ENCODE measurements around the gene PIGH. TPM values are rescaled to one million over a fixed set of nuclear protein-coding genes. Genes with fewer than 3 reads are reported as not detected.
A peak's percentile ranks its signal among the peaks of the same experiment; 100 is the strongest.

PIGH gene
- total RNA-seq, 4 donors from 2014 or later = 43.0 to 103 (median 63.1) TPM

- H3K27me3 ChIP-seq = no peaks in the 10 kb centered on the region
- no peak for DNase-seq
- peak overlapping the region; percentile 57 to 76 (median 69) for H3K27ac ChIP-seq
- peaks cover 3 to 22% of the 10 kb centered on the region in 2 donors for H3K4me1 ChIP-seq
- TF ChIP-seq POLR2A (IDR thresholded peaks at IDR 0.05) = no peak
- no peak for TF ChIP-seq CTCF (IDR thresholded peaks at IDR 0.05)
- peaks cover 13 to 30% of the 10 kb centered on the region in 2 donors for H3K36me3 ChIP-seq
- H3K9me3 ChIP-seq = no peaks in the 10 kb centered on the region
- WGBS, 2 donors = 29 to 35% methylated on average over 1 of the region's 1 CpG
- intact Hi-C loops (cut with DNase I) = no loop called here
- H3K4me3 ChIP-seq (replicated peaks in 1 of 3) = no peak overlapping the region
Measured at GRCh38 chr14:67643713-67644112, 43.6 kb upstream of the PIGH start.

- TF ChIP-seq CTCF (IDR thresholded peaks at IDR 0.05) (no peak), POLR2A (IDR thresholded peaks at IDR 0.05) (no peak)
- H3K27ac ChIP-seq = no peak overlapping the region
- intact Hi-C loops (cut with DNase I) = no loop called here
Measured at GRCh38 chr14:67641902-67642749, 42.1 kb upstream of the PIGH start.

GRCh38 chr14:67641480-67641879 is 41.4 kb upstream of the PIGH start:
- intact Hi-C loops (cut with DNase I) = no loop called here

More at GRCh38 chr14:67641902-67642749, 42.1 kb upstream of the PIGH start:
- no peaks in the 10 kb centered on the region for H3K9me3 ChIP-seq
- peaks cover 9 to 15% of the 10 kb centered on the region in 2 donors for H3K36me3 ChIP-seq
- peaks cover 12 to 38% of the 10 kb centered on the region in 2 donors for H3K4me1 ChIP-seq
- no peak for DNase-seq
- 90 to 95% methylated on average over 5 of the region's 5 CpGs for WGBS, 2 donors
- no peak overlapping the region for H3K4me3 ChIP-seq (replicated peaks in 1 of 3)
- no peaks in the 10 kb centered on the region for H3K27me3 ChIP-seq

GRCh38 chr14:67638642-67639041 is 38.6 kb upstream of the PIGH start:
- no peak for TF ChIP-seq POLR2A (IDR thresholded peaks at IDR 0.05)
- TF ChIP-seq CTCF (IDR thresholded peaks at IDR 0.05) = no peak
- intact Hi-C loops (cut with DNase I) = no loop called here
- Histone ChIP-seq H3K27ac (peak overlapping the region; percentile 81 to 94 (median 89)), H3K27me3 (no peaks in the 10 kb centered on the region), H3K9me3 (no peaks in the 10 kb centered on the region), H3K36me3 (no peaks in the 10 kb centered on the region), H3K4me1 (peaks cover 26 to 52% of the 10 kb centered on the region in 2 donors), H3K4me3 (replicated peaks in 1 of 3) (no peak overlapping the region)
- no peak for DNase-seq
- 97% methylated on average over 3 of the region's 3 CpGs for WGBS, 2 donors

More at GRCh38 chr14:67641480-67641879, 41.4 kb upstream of the PIGH start:
- Histone ChIP-seq H3K4me3 (replicated peaks in 1 of 3) (no peak overlapping the region), H3K27ac (no peak overlapping the region), H3K4me1 (peaks cover 18 to 43% of the 10 kb centered on the region in 2 donors), H3K36me3 (peaks cover 3 to 8% of the 10 kb centered on the region in 2 donors), H3K9me3 (no peaks in the 10 kb centered on the region), H3K27me3 (no peaks in the 10 kb centered on the region)
- 97 to 100% methylated on average over 1 of the region's 1 CpG for WGBS, 2 donors
- no peak for TF ChIP-seq POLR2A (IDR thresholded peaks at IDR 0.05)
- DNase-seq = no peak

GRCh38 chr14:67636361-67636919 is 36.4 kb upstream of the PIGH start:
- Histone ChIP-seq H3K4me1 (peaks cover 26 to 48% of the 10 kb centered on the region in 2 donors), H3K27me3 (no peaks in the 10 kb centered on the region), H3K9me3 (no peaks in the 10 kb centered on the region), H3K27ac (peak overlapping the region; percentile 81 to 94 (median 89)), H3K36me3 (no peaks in the 10 kb centered on the region), H3K4me3 (replicated peaks in 1 of 3) (no peak overlapping the region)
- WGBS, 2 donors = 38% methylated on average over 3 of the region's 3 CpGs
- TF ChIP-seq CTCF (IDR thresholded peaks at IDR 0.05) (no peak), POLR2A (IDR thresholded peaks at IDR 0.05) (peak in 1 of 2 donors; percentile 63)
- intact Hi-C loops (cut with DNase I) = no loop called here
- DNase-seq = peak; percentile 49 to 50

All from thyroid gland (tissue), 4 donors.